HG03439 (cell line): ENCODE measurements around the gene PTPN11.
"Not testable (repeated sequence)": the region's sequence is repeated elsewhere in the genome, so short reads cannot be mapped to it uniquely, and the experiment has no call there.

Experiments used
- ATAC-seq: cut with Tn5 transposase; IDR thresholded peaks from one replicate; pipeline ENCODE4 v1.9.1; 2021; ENCODE audit warnings: mild to moderate bottlenecking, moderate library complexity; ENCODE audit not compliant: unreplicated experiment

Gene PTPN11

GRCh38 chr12:112409064-112409905 lies 9.5 kb upstream of the PTPN11 start, which contains the start of gene RPL6:
TSS of gene RPL6 (minus strand) at chr12:112409605. CDS start at chr12:112408656, 949 bp downstream.
- ATAC-seq = peak; percentile 83

- ATAC-seq = no peak
These were observed 8.9 kb upstream of the PTPN11 start for GRCh38 chr12:112409906-112410244.

- ATAC-seq = no peak
These were observed 4.7 kb upstream of the PTPN11 start for GRCh38 chr12:112413855-112414625.

GRCh38 chr12:112415457-112415856 lies 3.3 kb upstream of the PTPN11 start:
- ATAC-seq = not testable (repeated sequence)

GRCh38 chr12:112418273-112418607 lies 507 bp upstream of the PTPN11 start:
- no peak for ATAC-seq

GRCh38 chr12:112419297-112420133 lies 768 bp downstream of the PTPN11 start:
- no peak for ATAC-seq

GRCh38 chr12:112420740-112421139 lies 2.0 kb downstream of the PTPN11 start:
- no peak for ATAC-seq

- no peak for ATAC-seq
These were observed 2.6 kb downstream of the PTPN11 start for GRCh38 chr12:112421363-112421762.

GRCh38 chr12:112422531-112422930 lies 3.8 kb downstream of the PTPN11 start:
- ATAC-seq = no peak

- ATAC-seq = no peak
These were observed 5.4 kb downstream of the PTPN11 start for GRCh38 chr12:112424126-112424525.

- ATAC-seq = no peak
These were observed 7.0 kb downstream of the PTPN11 start for GRCh38 chr12:112425582-112426382.

GRCh38 chr12:112427760-112428159 lies 9.0 kb downstream of the PTPN11 start:
- ATAC-seq = no peak

GRCh38 chr12:112430929-112431328 lies 12.2 kb downstream of the PTPN11 start:
- no peak for ATAC-seq

- ATAC-seq = no peak
These were observed 13.2 kb downstream of the PTPN11 start for GRCh38 chr12:112431965-112432364.

- ATAC-seq = no peak
These were observed 14.8 kb downstream of the PTPN11 start for GRCh38 chr12:112433551-112433950.

- ATAC-seq = not testable (repeated sequence)
These were observed 19.9 kb downstream of the PTPN11 start for GRCh38 chr12:112438645-112439044.

GRCh38 chr12:112439769-112440168 lies 21.0 kb downstream of the PTPN11 start:
- no peak for ATAC-seq

- not testable (repeated sequence) for ATAC-seq
These were observed 21.9 kb downstream of the PTPN11 start for GRCh38 chr12:112440653-112441052.

- ATAC-seq = no peak
These were observed 25.2 kb downstream of the PTPN11 start for GRCh38 chr12:112443916-112444315.

- no peak for ATAC-seq
These were observed 27.4 kb downstream of the PTPN11 start for GRCh38 chr12:112446008-112446725.
